ENCODE measurements around the gene TPGS2. TPM values are rescaled to one million over a fixed set of nuclear protein-coding genes. Genes with fewer than 3 reads are reported as not detected.
A peak's percentile ranks its signal among the peaks of the same experiment; 100 is the strongest.
"Not testable (repeated sequence)": the region's sequence is repeated elsewhere in the genome, so short reads cannot be mapped to it uniquely, and the experiment has no call there.

The TPGS2 gene
- total RNA-seq, 2 donors from 2014 or later = 40.3 to 49.1 TPM

GRCh38 chr18:36786686-36787085 is 42.1 kb downstream of the TPGS2 start:
- DNase-seq (no peak), ATAC-seq (no peak)
- intact Hi-C loops (cut with DNase I, micrococcal nuclease) = no loop called here

GRCh38 chr18:36783792-36784191 is 45.0 kb downstream of the TPGS2 start:
- no peak for ATAC-seq
- intact Hi-C loops (cut with DNase I, micrococcal nuclease) = no loop called here

GRCh38 chr18:36782710-36783109 is 46.1 kb downstream of the TPGS2 start:
- intact Hi-C loops (cut with DNase I, micrococcal nuclease) = no loop called here
- no peak for ATAC-seq

More at GRCh38 chr18:36783792-36784191, 45.0 kb downstream of the TPGS2 start:
- no peak for DNase-seq

GRCh38 chr18:36780748-36781147 is 48.1 kb downstream of the TPGS2 start:
- intact Hi-C loops (cut with DNase I, micrococcal nuclease) = no loop called here
- no peak for ATAC-seq

More at GRCh38 chr18:36782710-36783109, 46.1 kb downstream of the TPGS2 start:
- DNase-seq = no peak

GRCh38 chr18:36777566-36777965 is 51.2 kb downstream of the TPGS2 start:
- intact Hi-C loops (cut with DNase I, micrococcal nuclease) = no loop called here
- DNase-seq (no peak), ATAC-seq (no peak)

More at GRCh38 chr18:36780748-36781147, 48.1 kb downstream of the TPGS2 start:
- no peak for DNase-seq

- ATAC-seq (no peak), DNase-seq (no peak)
- intact Hi-C loops (cut with DNase I, micrococcal nuclease) = no loop called here
Observed at GRCh38 chr18:36776650-36777049, 52.2 kb downstream of the TPGS2 start.

- ATAC-seq = no peak
Observed at GRCh38 chr18:36775396-36775795, 53.4 kb downstream of the TPGS2 start.

GRCh38 chr18:36772241-36772723 is 56.5 kb downstream of the TPGS2 start:
- no peak for ATAC-seq

More at GRCh38 chr18:36775396-36775795, 53.4 kb downstream of the TPGS2 start:
- no peak for DNase-seq
- intact Hi-C loops (cut with DNase I, micrococcal nuclease) = no loop called here

GRCh38 chr18:36771245-36771644 is 57.6 kb downstream of the TPGS2 start:
- ATAC-seq (no peak), DNase-seq (no peak)
- intact Hi-C loops (cut with DNase I, micrococcal nuclease) = no loop called here

More at GRCh38 chr18:36772241-36772723, 56.5 kb downstream of the TPGS2 start:
- intact Hi-C loops (cut with DNase I, micrococcal nuclease) = no loop called here
- no peak for DNase-seq

- intact Hi-C loops (cut with DNase I, micrococcal nuclease) = no loop called here
- ATAC-seq (no peak), DNase-seq (no peak)
Observed at GRCh38 chr18:36770315-36770946, 58.4 kb downstream of the TPGS2 start.

GRCh38 chr18:36769611-36770314 is 59.0 kb downstream of the TPGS2 start:
- DNase-seq (peak in 1 of 2 donors; percentile 27), ATAC-seq (no peak)
- intact Hi-C loops (cut with DNase I, micrococcal nuclease) = no loop called here

GRCh38 chr18:36769172-36769571 is 59.6 kb downstream of the TPGS2 start:
- intact Hi-C loops (cut with DNase I, micrococcal nuclease) = no loop called here
- ATAC-seq (no peak), DNase-seq (no peak)

- intact Hi-C loops (cut with DNase I, micrococcal nuclease) = no loop called here
- DNase-seq = no peak
- ATAC-seq = no peak
Observed at GRCh38 chr18:36766836-36767235, 62.0 kb downstream of the TPGS2 start.

- ATAC-seq; intact Hi-C loops (cut with DNase I, micrococcal nuclease); DNase-seq: not testable (repeated sequence)
Observed at GRCh38 chr18:36762965-36763364, 65.8 kb downstream of the TPGS2 start.

- no peak for DNase-seq
- no peak for ATAC-seq
- intact Hi-C loops (cut with DNase I, micrococcal nuclease) = no loop called here
Observed at GRCh38 chr18:36762074-36762473, 66.7 kb downstream of the TPGS2 start.

GRCh38 chr18:36761186-36761698 is 67.6 kb downstream of the TPGS2 start:
- intact Hi-C loops (cut with DNase I, micrococcal nuclease) = no loop called here
- no peak for ATAC-seq
- DNase-seq = no peak

GRCh38 chr18:36760598-36760997 is 68.2 kb downstream of the TPGS2 start:
- intact Hi-C loops (cut with DNase I, micrococcal nuclease) = no loop called here
- DNase-seq = no peak
- ATAC-seq = no peak

GRCh38 chr18:36759167-36759776 is 69.5 kb downstream of the TPGS2 start:
- DNase-seq = no peak
- intact Hi-C loops (cut with DNase I, micrococcal nuclease) = loop anchor here in 1 of 2 donors (5.0 kb wide), 1 partner anchor 72 kb away; no protein-coding TSS in a partner anchor
- ATAC-seq = no peak

- no peak for ATAC-seq
- no peak for DNase-seq
- intact Hi-C loops (cut with DNase I, micrococcal nuclease) = loop anchor here in 1 of 2 donors (5.0 kb wide), 1 partner anchor 71 kb away; no protein-coding TSS in a partner anchor
Observed at GRCh38 chr18:36758623-36759022, 70.2 kb downstream of the TPGS2 start.
